NCI-H1436 treated with DMSO at 0.1 percent for 48 hours (cell line): ENCODE data around the gene TULP4.
"Not testable (repeated sequence)": the region's sequence is repeated elsewhere in the genome, so short reads cannot be mapped to it uniquely, and the experiment has no call there.

Experiments used
- DNase-seq: peaks from one replicate; lab custom pipeline; 2025; lab: John Stamatoyannopoulos, UW

The TULP4 gene

GRCh38 chr6:158391276-158391675, 79.0 kb downstream of the TULP4 start:
- no peak for DNase-seq

- DNase-seq, result not testable (repeated sequence)
Measured at GRCh38 chr6:158391977-158392376, 79.7 kb downstream of the TULP4 start.

GRCh38 chr6:158396136-158396535, 83.9 kb downstream of the TULP4 start:
- no peak for DNase-seq

- DNase-seq, result no peak
Measured at GRCh38 chr6:158397578-158397977, 85.3 kb downstream of the TULP4 start.

- no peak for DNase-seq
Measured at GRCh38 chr6:158398252-158399024, 86.2 kb downstream of the TULP4 start.

- DNase-seq, result no peak
Measured at GRCh38 chr6:158399040-158399700, 86.9 kb downstream of the TULP4 start.

GRCh38 chr6:158402184-158402583, 89.9 kb downstream of the TULP4 start:
- no peak for DNase-seq

- DNase-seq, result not testable (repeated sequence)
Measured at GRCh38 chr6:158405321-158405831, 93.1 kb downstream of the TULP4 start.

GRCh38 chr6:158405933-158406332, 93.7 kb downstream of the TULP4 start:
- no peak for DNase-seq

GRCh38 chr6:158406736-158407135, 94.5 kb downstream of the TULP4 start:
- no peak for DNase-seq

GRCh38 chr6:158408013-158408412, 95.7 kb downstream of the TULP4 start:
- no peak for DNase-seq

- DNase-seq, result no peak
Measured at GRCh38 chr6:158408552-158409130, 96.4 kb downstream of the TULP4 start.

GRCh38 chr6:158409451-158409850, 97.2 kb downstream of the TULP4 start:
- no peak for DNase-seq

- DNase-seq, result no peak
Measured at GRCh38 chr6:158410784-158411183, 98.5 kb downstream of the TULP4 start.

- DNase-seq, result no peak
Measured at GRCh38 chr6:158411998-158412397, 99.7 kb downstream of the TULP4 start.

- no peak for DNase-seq
Measured at GRCh38 chr6:158413028-158413427, 100.8 kb downstream of the TULP4 start.

GRCh38 chr6:158413814-158414565, 101.7 kb downstream of the TULP4 start:
- DNase-seq, result no peak

GRCh38 chr6:158414851-158415262, 102.6 kb downstream of the TULP4 start:
- DNase-seq, result no peak

GRCh38 chr6:158415666-158416065, 103.4 kb downstream of the TULP4 start:
- no peak for DNase-seq

GRCh38 chr6:158416883-158417759, 104.9 kb downstream of the TULP4 start:
- DNase-seq, result no peak

- no peak for DNase-seq
Measured at GRCh38 chr6:158417760-158418098, 105.5 kb downstream of the TULP4 start.
